Right lobe of liver (tissue), 6 donors: ENCODE measurements around the gene SRI. TPM values are rescaled to one million over a fixed set of nuclear protein-coding genes. Genes with fewer than 3 reads are reported as not detected.

Experiments used
- ATAC-seq, 4 donors: fragments of 200-7000 bp; cut with Tn5 transposase; one replicate each; pipeline ENCODE4 v1.9.1; 2020; ENCODE audit warnings: mild to moderate bottlenecking in 4 of 4, moderate library complexity in 4 of 4
- DNase-seq, 3 donors: peaks; one replicate each; pipeline ENCODE4 v3.0.0-alpha.2; 2020
- H3K27ac ChIP-seq, 3 donors: fragments of 200-600 bp; one replicate each; pipeline ENCODE4 v1.8.0; 2022
- H3K27me3 ChIP-seq, 2 donors: fragments of 200-600 bp; one replicate each; pipeline ENCODE4 v1.8.0; 2022
- H3K36me3 ChIP-seq, 4 donors: fragments of 200-600 bp; sonication (generic) in 1 of 4; one replicate each; pipeline versions ENCODE4 v1.5.1 to v1.8.0; 2017 to 2022; ENCODE audit warnings: control low read depth in 1 of 4
- H3K4me1 ChIP-seq, 4 donors: fragments of 200-600 bp; sonication (generic) in 1 of 4; one replicate each; pipeline versions ENCODE4 v1.5.1 to v1.8.0; 2017 to 2022; ENCODE audit warnings: control low read depth in 1 of 4
- H3K4me3 ChIP-seq, 3 donors: fragments of 200-600 bp; one replicate each; pipeline ENCODE4 v1.8.0; 2022
- H3K9me3 ChIP-seq, 4 donors: fragments of 200-600 bp; sonication (generic) in 1 of 4; one replicate each; pipeline versions ENCODE4 v1.5.1 to v1.8.0; 2017 to 2022; ENCODE audit warnings: control low read depth in 1 of 4
- POLR2A ChIP-seq: fragments of 450-650 bp; IDR thresholded peaks from one replicate; pipeline ENCODE4 v1.6.1; 2017; ENCODE audit warnings: antibody characterized with exemption, mild to moderate bottlenecking
- WGBS: methylation state at CpG from one replicate; pipeline ENCODE4 v1.1.6; 2018; ENCODE audit warnings: low coverage, low lambda C conversion rate; ENCODE audit not compliant: insufficient coverage; ENCODE audit errors: missing lambda C conversion rate; 5-methylcytosine and 5-hydroxymethylcytosine counted together
- intact Hi-C, 2 donors: fragments of 100-400 bp; cut with DNase I; formaldehyde crosslinking; loops; one replicate each; pipeline versions ENCODE4 v1.11.2 to v1.14.1; 2022
- total RNA-seq, 6 experiments: library from RNA; depleted of rRNA in 2 of 6; stranded (reverse); fragments of >200 nt in 2 of 6; fragmentation: NEBNext Ultra II Directional in 3 of 6; extraction: Animal tissue kit (Norgen Biotek cat#: 25700) in 3 of 6; gene quantifications; one replicate each; pipeline versions ENCODE4 v1.1.0 to v1.2.4, GENCODE V29; 2016 to 2023
- TF ChIP-seq, protein P1 (sequence below), 4 donors: fragments of 200-600 bp in 3 of 4; fragments of 450-650 bp in 1 of 4; IDR thresholded peaks; one replicate each; pipeline versions ENCODE4 v1.5.1 to v1.8.0; 2016 to 2022; ENCODE audit warnings: antibody characterized with exemption in 4 of 4, mild to moderate bottlenecking in 2 of 4
- donor health status: DM: no; HTN: yes; CAD: no.
- donor health status: DM: no; HTN: no; CAD: no.
- donor health status: DM: no; HTN: no; CAD: no.
- donor health status: DM: no; HTN: yes; CAD: no.
- donor health status: DM: no; HTN: yes; CAD: no.

The SRI gene
- total RNA-seq, 6 experiments from 2014 or later = 12.5 to 41.3 (median 23.3) TPM

DNA sequence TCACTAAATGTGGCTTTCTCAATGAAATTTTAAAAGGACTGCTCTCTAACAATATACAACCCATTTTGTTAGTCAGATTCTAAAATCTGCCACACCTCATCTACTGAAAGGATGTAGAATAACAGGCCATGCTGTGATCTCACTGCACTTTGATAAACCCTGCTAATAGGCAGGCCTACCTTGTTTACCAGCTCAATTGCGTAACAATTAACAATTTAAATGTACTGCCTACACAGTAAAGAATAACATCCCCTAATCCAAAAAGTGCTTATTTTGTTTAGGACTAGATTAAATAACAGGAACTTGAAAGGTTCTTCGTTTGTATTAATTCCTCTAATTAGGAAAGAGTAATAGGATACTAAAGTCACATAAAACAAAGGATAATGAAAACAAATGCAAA is 4.5 kb downstream of the SRI start:
- DNase-seq (no peak), ATAC-seq (no peak)
- H3K4me3 ChIP-seq = no peak overlapping the region
- H3K27me3 ChIP-seq = no peaks in the 10 kb centered on the region
- WGBS = 84% methylated on average over 2 of the region's 2 CpGs
- peaks cover 0 to 18% (median 6%) of the 10 kb centered on the region in 4 donors for H3K4me1 ChIP-seq
- no peaks in the 10 kb centered on the region for H3K9me3 ChIP-seq
- peaks cover 0 to 8% (median 0%) of the 10 kb centered on the region in 4 donors for H3K36me3 ChIP-seq
- no peak for TF ChIP-seq POLR2A
- TF ChIP-seq, protein P1, sequence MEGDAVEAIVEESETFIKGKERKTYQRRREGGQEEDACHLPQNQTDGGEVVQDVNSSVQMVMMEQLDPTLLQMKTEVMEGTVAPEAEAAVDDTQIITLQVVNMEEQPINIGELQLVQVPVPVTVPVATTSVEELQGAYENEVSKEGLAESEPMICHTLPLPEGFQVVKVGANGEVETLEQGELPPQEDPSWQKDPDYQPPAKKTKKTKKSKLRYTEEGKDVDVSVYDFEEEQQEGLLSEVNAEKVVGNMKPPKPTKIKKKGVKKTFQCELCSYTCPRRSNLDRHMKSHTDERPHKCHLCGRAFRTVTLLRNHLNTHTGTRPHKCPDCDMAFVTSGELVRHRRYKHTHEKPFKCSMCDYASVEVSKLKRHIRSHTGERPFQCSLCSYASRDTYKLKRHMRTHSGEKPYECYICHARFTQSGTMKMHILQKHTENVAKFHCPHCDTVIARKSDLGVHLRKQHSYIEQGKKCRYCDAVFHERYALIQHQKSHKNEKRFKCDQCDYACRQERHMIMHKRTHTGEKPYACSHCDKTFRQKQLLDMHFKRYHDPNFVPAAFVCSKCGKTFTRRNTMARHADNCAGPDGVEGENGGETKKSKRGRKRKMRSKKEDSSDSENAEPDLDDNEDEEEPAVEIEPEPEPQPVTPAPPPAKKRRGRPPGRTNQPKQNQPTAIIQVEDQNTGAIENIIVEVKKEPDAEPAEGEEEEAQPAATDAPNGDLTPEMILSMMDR (IDR thresholded peaks at IDR 0.05) = no peak
- H3K27ac ChIP-seq = no peak overlapping the region
- intact Hi-C loops = no loop called here

GRCh38 chr7:88214456-88214855 is 5.4 kb downstream of the SRI start:
- peaks cover 0 to 9% (median 0%) of the 10 kb centered on the region in 4 donors for H3K36me3 ChIP-seq
- intact Hi-C loops = no loop called here
- WGBS = 100% methylated on average over 2 of the region's 2 CpGs

DNA sequence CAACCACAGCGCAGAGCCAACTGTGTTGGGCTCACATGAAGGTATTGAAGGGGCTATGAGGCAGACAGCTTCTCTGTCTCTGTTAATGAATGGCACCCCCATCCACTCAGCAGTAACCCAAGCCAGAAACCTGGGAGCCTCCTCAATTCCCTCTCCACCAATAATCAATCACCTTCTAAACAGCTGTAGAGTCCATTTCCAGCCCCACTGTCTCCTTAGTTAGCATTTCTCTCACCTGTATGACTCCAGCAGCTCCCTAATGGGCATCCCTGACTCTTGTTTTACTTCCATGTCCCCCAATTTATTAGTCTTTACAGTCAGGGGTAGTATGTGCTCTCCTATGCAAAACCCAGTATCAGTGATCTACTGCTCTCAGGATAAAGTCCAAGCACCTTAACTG is 6.9 kb downstream of the SRI start:
- ATAC-seq (no peak), DNase-seq (no peak)
- Histone ChIP-seq H3K4me1 (peaks cover 0 to 6% (median 0%) of the 10 kb centered on the region in 4 donors), H3K27me3 (no peaks in the 10 kb centered on the region), H3K4me3 (no peak overlapping the region), H3K36me3 (peaks cover 0 to 25% (median 6%) of the 10 kb centered on the region in 4 donors), H3K9me3 (no peaks in the 10 kb centered on the region), H3K27ac (no peak overlapping the region)
- TF ChIP-seq, protein P1 (IDR thresholded peaks at IDR 0.05) = no peak
- TF ChIP-seq POLR2A = no peak
- no CpG with 5 or more reads among the region's 1 CpG for WGBS
- intact Hi-C loops = no loop called here

More at GRCh38 chr7:88214456-88214855, 5.4 kb downstream of the SRI start:
- Histone ChIP-seq H3K4me1 (peaks cover 0 to 18% (median 6%) of the 10 kb centered on the region in 4 donors), H3K27me3 (no peaks in the 10 kb centered on the region), H3K27ac (no peak overlapping the region), H3K9me3 (no peaks in the 10 kb centered on the region), H3K4me3 (no peak overlapping the region)
- no peak for DNase-seq
- no peak for ATAC-seq
- TF ChIP-seq, protein P1 (IDR thresholded peaks at IDR 0.05) = no peak
- TF ChIP-seq POLR2A = no peak

- WGBS = 93% methylated on average over 3 of the region's 3 CpGs
- Histone ChIP-seq H3K36me3 (peaks cover 0 to 50% (median 16%) of the 10 kb centered on the region in 4 donors), H3K27ac (no peak overlapping the region), H3K9me3 (no peaks in the 10 kb centered on the region), H3K27me3 (no peaks in the 10 kb centered on the region), H3K4me3 (no peak overlapping the region), H3K4me1 (no peaks in the 10 kb centered on the region)
- DNase-seq (no peak), ATAC-seq (no peak)
- intact Hi-C loops = no loop called here
- TF ChIP-seq, protein P1 (IDR thresholded peaks at IDR 0.05) = no peak
- TF ChIP-seq POLR2A = no peak
These were observed 11.3 kb downstream of the SRI start for GRCh38 chr7:88208521-88208920.

DNA sequence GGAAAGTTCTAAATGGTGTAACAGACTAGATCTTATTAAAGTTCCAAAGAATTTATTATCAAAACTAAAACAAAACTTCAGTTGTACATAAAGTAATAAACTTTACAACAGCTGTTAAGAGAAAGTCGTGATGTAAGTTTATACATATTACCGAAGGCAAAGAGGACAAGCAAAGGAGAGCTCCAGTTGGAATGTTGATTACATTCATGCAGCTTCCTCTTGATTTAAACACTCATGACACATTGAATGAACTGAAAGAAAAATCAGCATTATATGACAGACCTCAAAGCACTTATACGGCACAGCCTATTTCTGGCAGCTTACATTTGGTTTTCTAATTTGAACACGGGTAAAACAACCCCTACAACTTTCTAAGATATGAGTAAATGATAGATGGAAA is 13.6 kb downstream of the SRI start:
- intact Hi-C loops = no loop called here
- Histone ChIP-seq H3K27me3 (no peaks in the 10 kb centered on the region), H3K27ac (no peak overlapping the region), H3K4me1 (no peaks in the 10 kb centered on the region), H3K9me3 (no peaks in the 10 kb centered on the region), H3K4me3 (no peak overlapping the region), H3K36me3 (peaks cover 0 to 54% (median 16%) of the 10 kb centered on the region in 4 donors)
- WGBS = 83% methylated on average over 4 of the region's 4 CpGs
- TF ChIP-seq, protein P1 (IDR thresholded peaks at IDR 0.05) = no peak
- TF ChIP-seq POLR2A = no peak
- no peak for ATAC-seq
- no peak for DNase-seq
